ENCODE data around the gene TMEM59L.

TMEM59L gene

GRCh38 chr19:18609717-18610051 lies 3.0 kb upstream of the TMEM59L start:
- no peak for DNase-seq

GRCh38 chr19:18610245-18610555 lies 2.5 kb upstream of the TMEM59L start:
- no peak for DNase-seq

- no peak for DNase-seq
Measured at GRCh38 chr19:18610556-18611326, 1.9 kb upstream of the TMEM59L start.

GRCh38 chr19:18611327-18612050 lies 1.2 kb upstream of the TMEM59L start:
- no peak for DNase-seq

- DNase-seq, result no peak
Measured at GRCh38 chr19:18612051-18612771, 459 bp upstream of the TMEM59L start.

DNA sequence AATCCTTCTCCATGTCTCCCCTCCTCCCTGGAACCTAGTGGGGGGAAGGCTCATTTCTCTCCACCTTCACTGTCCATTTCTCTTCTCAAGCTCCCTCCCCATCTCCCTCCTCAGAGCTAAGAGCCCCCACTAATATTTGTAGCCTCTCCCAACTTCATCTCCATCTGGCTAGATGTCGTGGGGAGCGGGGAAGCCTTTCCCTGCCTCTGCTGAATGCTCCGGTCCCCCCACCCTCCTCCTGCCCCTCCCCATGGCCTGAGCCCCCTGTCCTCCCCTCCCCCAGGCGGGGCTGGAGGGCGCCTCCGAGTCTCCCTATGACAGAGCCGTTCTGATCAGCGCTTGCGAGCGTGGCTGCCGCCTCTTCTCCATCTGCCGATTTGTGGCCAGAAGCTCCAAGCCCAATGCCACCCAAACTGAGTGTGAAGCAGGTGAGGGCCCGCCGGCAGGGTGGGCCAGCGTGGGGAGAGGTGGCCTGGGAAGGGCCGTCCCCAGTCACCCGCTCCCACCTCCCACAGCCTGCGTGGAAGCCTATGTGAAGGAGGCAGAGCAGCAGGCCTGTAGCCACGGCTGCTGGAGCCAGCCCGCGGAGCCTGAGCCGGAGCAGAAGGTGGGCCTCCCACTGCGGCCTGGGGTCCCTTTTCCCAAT lies 1.0 kb downstream of the TMEM59L start:
- no peak for DNase-seq

GRCh38 chr19:18616023-18616422 lies 3.4 kb downstream of the TMEM59L start:
- no peak for DNase-seq

DNA sequence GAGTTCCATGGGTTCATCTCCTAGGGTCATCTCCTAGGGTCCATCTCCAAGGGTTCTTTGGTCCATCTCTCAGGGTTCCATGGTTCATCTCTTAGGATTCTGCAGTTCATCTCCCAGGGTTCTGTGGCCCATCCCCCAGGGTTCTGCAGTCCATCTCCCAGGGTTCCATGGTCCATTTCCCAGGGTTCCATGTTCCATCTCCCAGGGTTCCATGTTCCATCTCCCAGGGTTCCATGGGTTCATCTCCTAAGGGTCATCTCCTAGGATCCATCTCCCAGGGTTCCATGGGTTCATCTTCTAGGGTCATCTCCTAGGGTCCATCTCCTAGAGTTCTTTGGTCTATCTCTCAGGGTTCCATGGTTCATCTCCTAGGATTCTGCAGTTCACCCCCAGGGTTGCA lies 4.9 kb downstream of the TMEM59L start:
- DNase-seq, result no peak

DNA sequence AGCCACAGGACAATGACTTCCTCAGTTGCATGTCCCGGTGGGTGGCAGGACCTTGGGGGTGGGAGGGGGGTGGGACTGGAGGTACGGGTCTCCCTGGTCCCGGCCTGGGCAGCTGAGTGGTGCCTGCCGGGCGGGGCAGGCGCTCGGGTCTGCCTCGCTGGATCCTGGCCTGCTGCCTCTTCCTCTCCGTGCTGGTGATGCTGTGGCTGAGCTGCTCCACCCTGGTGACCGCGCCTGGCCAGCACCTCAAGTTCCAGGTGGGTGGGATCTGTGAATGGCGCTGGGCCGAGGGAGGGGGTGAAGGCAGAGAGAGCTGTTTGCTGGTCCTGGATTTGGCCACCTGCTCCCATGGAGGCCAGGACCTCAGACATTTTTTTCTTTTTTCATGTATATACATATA lies 5.6 kb downstream of the TMEM59L start:
- no peak for DNase-seq

DNA sequence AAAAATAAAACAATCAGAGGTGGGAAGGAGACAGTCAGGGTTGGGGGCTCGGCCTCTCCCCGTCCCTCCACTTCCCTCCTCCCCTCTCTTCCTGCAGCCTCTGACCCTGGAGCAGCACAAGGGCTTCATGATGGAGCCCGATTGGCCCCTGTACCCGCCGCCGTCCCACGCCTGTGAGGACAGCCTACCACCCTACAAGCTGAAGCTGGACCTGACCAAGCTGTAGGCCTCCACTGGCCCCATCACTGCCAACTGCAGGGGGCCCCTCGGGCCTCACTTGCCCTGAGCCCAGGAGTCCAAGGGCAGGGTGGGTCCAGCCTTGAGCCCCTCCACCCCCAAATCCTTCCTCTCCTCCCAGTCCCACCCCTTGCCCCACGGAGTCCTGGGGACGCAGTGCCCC lies 7.6 kb downstream of the TMEM59L start:
- no peak for DNase-seq

GRCh38 chr19:18620902-18621301 lies 8.2 kb downstream of the TMEM59L start:
- DNase-seq, result no peak

DNA sequence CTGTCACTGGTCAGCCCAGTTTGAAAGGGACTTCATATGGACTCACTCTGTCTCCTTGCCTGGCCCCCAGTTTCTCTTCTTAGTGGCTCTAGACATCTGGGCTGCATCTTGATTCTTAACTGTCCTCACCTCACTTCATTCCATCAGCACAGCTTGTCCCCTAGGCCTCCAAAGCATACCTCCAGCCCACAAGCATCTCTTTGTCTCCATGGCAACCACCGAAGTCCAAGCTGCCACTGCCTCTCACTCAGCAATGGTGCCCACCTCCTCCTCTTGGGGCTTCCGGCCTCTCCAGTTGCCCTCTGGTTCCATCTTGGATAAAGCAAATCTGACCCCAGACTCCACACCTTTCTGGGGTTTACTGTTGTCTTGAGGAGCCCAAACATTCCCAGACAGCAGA lies 14.2 kb downstream of the TMEM59L start:
- DNase-seq, result no peak

DNA sequence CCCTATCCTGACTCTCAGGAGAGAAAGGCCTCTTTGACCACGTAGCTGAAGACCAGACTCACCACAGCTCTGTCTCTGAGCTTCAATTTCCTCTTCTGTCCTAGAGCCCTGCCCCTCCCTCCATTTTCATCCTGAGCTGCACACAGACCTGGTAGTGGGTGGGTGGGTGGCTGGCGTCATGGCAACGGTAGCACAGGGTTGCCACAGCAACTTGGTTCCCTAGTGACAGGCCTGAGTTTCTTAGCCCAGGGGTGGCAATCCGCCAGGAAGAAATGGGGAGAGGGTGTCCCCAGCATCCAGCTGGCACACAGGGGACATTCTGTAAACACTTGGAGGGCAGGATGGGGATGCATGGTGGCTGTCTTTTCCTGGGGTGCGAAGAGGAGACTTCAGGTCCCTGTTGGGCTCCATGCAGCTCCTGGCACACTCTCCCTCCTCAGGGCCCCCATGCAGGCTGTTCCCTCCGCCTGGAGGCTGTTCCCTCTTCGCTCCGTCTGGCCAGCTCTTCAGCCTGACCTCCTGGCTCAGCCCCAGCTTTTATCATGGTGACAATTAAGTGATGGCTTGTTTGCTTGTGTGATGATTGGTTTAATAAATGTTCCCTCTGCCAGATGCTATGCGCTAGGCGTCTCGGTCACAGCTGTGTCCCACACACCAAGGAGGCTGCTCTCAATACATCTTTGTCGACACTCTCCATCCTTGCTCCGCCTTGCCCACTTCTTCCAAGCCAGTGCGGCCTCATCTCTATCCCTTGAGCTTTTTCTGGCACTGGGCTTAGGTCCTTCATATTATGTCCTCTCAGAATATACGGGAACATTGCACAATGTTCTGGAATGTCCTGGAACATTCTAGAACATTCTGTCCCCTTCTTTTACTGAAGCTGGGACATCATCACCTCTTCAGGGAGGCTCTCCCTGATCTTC lies 16.8 kb downstream of the TMEM59L start:
- DNase-seq, result no peak

DNA sequence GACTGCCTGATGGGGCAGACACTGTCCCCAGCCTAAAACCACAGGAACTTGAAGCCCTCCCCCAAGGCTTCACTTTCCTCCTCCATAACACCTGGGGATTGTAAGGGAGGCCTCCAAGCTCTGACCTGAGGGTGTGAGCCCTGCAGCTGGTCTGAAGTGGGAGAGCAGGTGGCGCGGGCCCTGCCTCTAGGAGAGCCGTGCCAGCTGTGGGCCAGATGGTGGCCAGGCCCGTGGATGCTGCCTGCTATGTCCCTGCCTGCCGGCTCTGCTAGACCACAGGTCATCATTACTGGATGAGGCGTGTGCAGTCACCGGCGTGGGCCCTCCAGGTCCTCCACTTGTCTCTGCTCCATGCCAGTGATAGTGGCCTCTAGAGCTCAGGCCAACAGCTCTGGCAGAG lies 20.7 kb downstream of the TMEM59L start:
- peak; percentile 46 for DNase-seq

GRCh38 chr19:18634612-18635297 lies 22.1 kb downstream of the TMEM59L start:
- DNase-seq, result no peak

- no peak for DNase-seq
Measured at GRCh38 chr19:18635831-18636182, 23.1 kb downstream of the TMEM59L start.

DNA sequence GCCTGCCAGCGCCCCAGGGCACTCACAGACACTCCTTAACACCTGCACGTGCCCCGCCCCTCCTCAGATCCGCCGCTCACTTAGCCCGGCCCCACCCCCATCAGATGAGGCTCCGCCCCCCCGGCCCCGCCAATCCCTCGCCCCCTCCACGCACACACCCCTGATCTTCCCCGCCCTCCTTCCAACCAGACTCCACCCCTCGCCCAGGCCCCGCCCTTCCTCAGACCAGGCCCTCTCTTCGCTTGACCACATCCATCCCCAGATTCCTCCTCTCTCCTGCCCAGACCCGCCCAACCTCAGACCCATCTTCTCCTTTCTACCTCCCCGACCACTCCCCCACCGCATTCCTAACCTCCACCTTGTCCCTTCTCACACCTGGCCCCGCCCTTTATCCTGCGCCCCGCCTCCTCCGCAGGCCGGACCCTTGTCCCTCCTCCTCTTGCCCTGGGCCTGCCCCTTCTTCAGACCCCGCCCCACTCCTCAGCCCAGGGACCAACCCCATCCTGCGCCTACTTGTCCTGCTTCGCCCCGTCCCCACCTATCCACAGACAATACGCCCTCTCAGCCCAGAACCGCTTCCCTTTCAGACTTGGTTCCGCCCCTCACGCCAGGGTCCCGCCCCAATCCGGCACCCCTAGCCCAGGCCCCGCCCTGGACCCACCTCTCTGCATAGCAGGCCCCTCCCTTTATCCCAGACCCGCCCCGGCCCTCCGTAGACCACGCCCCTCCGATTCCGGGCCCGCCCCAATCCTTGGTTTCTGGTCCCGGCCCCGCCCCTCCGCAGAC lies 23.7 kb downstream of the TMEM59L start:
- DNase-seq, result peak; percentile 50

- DNase-seq, result no peak
Measured at GRCh38 chr19:18636969-18637629, 24.4 kb downstream of the TMEM59L start, which contains the start of gene KLHL26. KLHL26 (plus strand) TSS chr19:18637028; CDS start chr19:18637055, 27 bp downstream.

- no peak for DNase-seq
Measured at GRCh38 chr19:18637673-18638630, 25.3 kb downstream of the TMEM59L start.

All from DMS 273 treated with DMSO at 0.1 percent for 48 hours (cell line).